HEK293 (cell line): Measurements from ENCODE around the gene TMC6.

Experiments used
- CTCF ChIA-PET: fragments of 350-600 bp; formaldehyde crosslinking; extraction: SDS; loops from one replicate; lab custom pipeline; 2021; ENCODE audit warnings: antibody characterized with exemption; lab: Yijun Ruan, JAX
- POLR2A ChIA-PET: fragments of 300-600 bp; formaldehyde crosslinking; extraction: SDS; loops from one replicate; lab custom pipeline; 2020; ENCODE audit warnings: antibody characterized with exemption, inconsistent platforms; lab: Yijun Ruan, JAX
- H3K27ac ChIP-seq: fragments of 200-500 bp; sonication (Bioruptor generic); 2 replicates; pipeline ENCODE4 v1.5.1; 2014; ENCODE audit warnings: low read depth, low read length, control low read depth, inconsistent platforms; ENCODE audit errors: extremely low read depth
- H3K36me3 ChIP-seq, 2 experiments: fragments of 200-500 bp in 1 of 2; sonication (Bioruptor generic) in 1 of 2; 1 replicate in 1 of 2; 2 replicates in 1 of 2; pipeline ENCODE4 v1.5.1; 2014 to 2017; ENCODE audit warnings: inconsistent platforms in 2 of 2, low read length in 2 of 2; ENCODE audit not compliant: control insufficient read depth in 2 of 2, insufficient read depth in 1 of 2
- H3K4me1 ChIP-seq: fragments of 200-500 bp; sonication (Bioruptor generic); 2 replicates; pipeline ENCODE4 v1.5.1; 2014; ENCODE audit warnings: mild to moderate bottlenecking, low read length, inconsistent platforms; ENCODE audit not compliant: control insufficient read depth, insufficient read depth
- H3K4me3 ChIP-seq: 2 replicates; pipeline ENCODE4 v1.5.1; 2011; ENCODE audit warnings: low read depth, mild to moderate bottlenecking, control low read depth, low read length, moderate library complexity
- H3K9me3 ChIP-seq: fragments of 200-500 bp; sonication (Bioruptor generic); 2 replicates; pipeline ENCODE4 v1.5.1; 2014; ENCODE audit warnings: low read depth, low read length, inconsistent platforms; ENCODE audit not compliant: control insufficient read depth, insufficient read depth
- GFI1B ChIP-seq: fragments of 450-650 bp; formaldehyde crosslinking; IDR thresholded peaks from 2 replicates; pipeline ENCODE4 v1.5.1; 2016; ENCODE audit warnings: missing biosample characterization, missing genetic modification characterization
- REPIN1 ChIP-seq: fragments of 450-650 bp; formaldehyde crosslinking; IDR thresholded peaks from 2 replicates; pipeline ENCODE4 v1.5.1; 2017; ENCODE audit warnings: missing biosample characterization, missing genetic modification characterization, low read depth
- SCRT1 ChIP-seq: fragments of 450-650 bp; formaldehyde crosslinking; IDR thresholded peaks from 2 replicates; pipeline ENCODE4 v1.5.1; 2016; ENCODE audit warnings: missing biosample characterization, missing genetic modification characterization, borderline replicate concordance
- SP7 ChIP-seq: fragments of 450-650 bp; formaldehyde crosslinking; IDR thresholded peaks from 2 replicates; pipeline ENCODE4 v1.5.1; 2016; ENCODE audit warnings: missing biosample characterization, missing genetic modification characterization
- ZBTB17 ChIP-seq: fragments of 450-650 bp; formaldehyde crosslinking; IDR thresholded peaks from 2 replicates; pipeline ENCODE4 v1.5.1; 2016; ENCODE audit warnings: missing biosample characterization, missing genetic modification characterization
- ZFP37 ChIP-seq: fragments of 450-650 bp; formaldehyde crosslinking; IDR thresholded peaks from 2 replicates; pipeline ENCODE4 v1.5.1; 2016; ENCODE audit warnings: missing biosample characterization, missing genetic modification characterization
- ZNF175 ChIP-seq: fragments of 450-650 bp; formaldehyde crosslinking; IDR thresholded peaks from 2 replicates; pipeline ENCODE4 v1.5.1; 2016; ENCODE audit warnings: missing biosample characterization, missing genetic modification characterization
- ZNF23 ChIP-seq: fragments of 450-650 bp; formaldehyde crosslinking; IDR thresholded peaks from 2 replicates; pipeline ENCODE4 v1.5.1; 2016; ENCODE audit warnings: missing biosample characterization, missing genetic modification characterization, borderline replicate concordance
- ZNF248 ChIP-seq: fragments of 450-650 bp; formaldehyde crosslinking; IDR thresholded peaks from 2 replicates; pipeline ENCODE4 v1.5.1; 2017; ENCODE audit warnings: missing biosample characterization, missing genetic modification characterization
- ZNF37A ChIP-seq: fragments of 450-650 bp; IDR thresholded peaks from 2 replicates; pipeline ENCODE4 v1.5.1; 2018; ENCODE audit warnings: missing biosample characterization, missing genetic modification characterization
- ZNF423 ChIP-seq: fragments of 450-650 bp; formaldehyde crosslinking; IDR thresholded peaks from 2 replicates; pipeline ENCODE4 v1.5.1; 2016; ENCODE audit warnings: missing biosample characterization, missing genetic modification characterization
- ZNF433 ChIP-seq: fragments of 450-650 bp; formaldehyde crosslinking; IDR thresholded peaks from 2 replicates; pipeline ENCODE4 v1.5.1; 2016; ENCODE audit warnings: missing biosample characterization, missing genetic modification characterization, low read depth
- ZNF48 ChIP-seq: fragments of 450-650 bp; formaldehyde crosslinking; IDR thresholded peaks from 2 replicates; pipeline ENCODE4 v1.5.1; 2016; ENCODE audit warnings: missing biosample characterization, missing genetic modification characterization
- ZNF529 ChIP-seq: fragments of 450-650 bp; formaldehyde crosslinking; IDR thresholded peaks from 2 replicates; pipeline ENCODE4 v1.5.1; 2017; ENCODE audit warnings: missing genetic modification characterization, missing biosample characterization; ENCODE audit not compliant: insufficient replicate concordance
- ZNF600 ChIP-seq: fragments of 450-650 bp; formaldehyde crosslinking; IDR thresholded peaks from 2 replicates; pipeline ENCODE4 v1.5.1; 2016; ENCODE audit warnings: missing biosample characterization, missing genetic modification characterization
- ZNF624 ChIP-seq: fragments of 450-650 bp; formaldehyde crosslinking; IDR thresholded peaks from 2 replicates; pipeline ENCODE4 v1.5.1; 2017; ENCODE audit warnings: missing biosample characterization, missing genetic modification characterization
- ZNF654 ChIP-seq: fragments of 450-650 bp; formaldehyde crosslinking; IDR thresholded peaks from 2 replicates; pipeline ENCODE4 v1.5.1; 2016; ENCODE audit warnings: low read depth, missing biosample characterization, missing genetic modification characterization
- ZSCAN30 ChIP-seq: fragments of 450-650 bp; IDR thresholded peaks from 2 replicates; pipeline ENCODE4 v1.5.1; 2018; ENCODE audit warnings: missing biosample characterization, mild to moderate bottlenecking, missing genetic modification characterization, moderate library complexity
- TF ChIP-seq, protein P1 (sequence below): fragments of 450-650 bp; formaldehyde crosslinking; IDR thresholded peaks from 2 replicates; pipeline ENCODE4 v1.5.1; 2016; ENCODE audit warnings: missing biosample characterization, missing genetic modification characterization
- TF ChIP-seq, protein P2 (sequence below): fragments of 450-650 bp; formaldehyde crosslinking; IDR thresholded peaks from 2 replicates; pipeline ENCODE4 v1.5.1; 2016; ENCODE audit warnings: missing biosample characterization, missing genetic modification characterization, borderline replicate concordance
- TF ChIP-seq, protein P3 (sequence below): fragments of 450-650 bp; formaldehyde crosslinking; conservative IDR thresholded peaks from 2 replicates; pipeline ENCODE4 v1.5.1; 2016; ENCODE audit warnings: low read depth, missing biosample characterization, missing genetic modification characterization
- TF ChIP-seq, protein P4 (sequence below): fragments of 450-650 bp; formaldehyde crosslinking; IDR thresholded peaks from 2 replicates; pipeline ENCODE4 v1.5.1; 2016; ENCODE audit warnings: missing biosample characterization, missing genetic modification characterization
- TF ChIP-seq, protein P5 (sequence below): fragments of 450-650 bp; formaldehyde crosslinking; IDR thresholded peaks from 2 replicates; pipeline ENCODE4 v1.5.1; 2016; ENCODE audit warnings: missing biosample characterization, missing genetic modification characterization
- TF ChIP-seq, protein P6 (sequence below): fragments of 450-650 bp; formaldehyde crosslinking; IDR thresholded peaks from 2 replicates; pipeline ENCODE4 v1.5.1; 2016; ENCODE audit warnings: missing biosample characterization, missing genetic modification characterization

Gene TMC6

DNA sequence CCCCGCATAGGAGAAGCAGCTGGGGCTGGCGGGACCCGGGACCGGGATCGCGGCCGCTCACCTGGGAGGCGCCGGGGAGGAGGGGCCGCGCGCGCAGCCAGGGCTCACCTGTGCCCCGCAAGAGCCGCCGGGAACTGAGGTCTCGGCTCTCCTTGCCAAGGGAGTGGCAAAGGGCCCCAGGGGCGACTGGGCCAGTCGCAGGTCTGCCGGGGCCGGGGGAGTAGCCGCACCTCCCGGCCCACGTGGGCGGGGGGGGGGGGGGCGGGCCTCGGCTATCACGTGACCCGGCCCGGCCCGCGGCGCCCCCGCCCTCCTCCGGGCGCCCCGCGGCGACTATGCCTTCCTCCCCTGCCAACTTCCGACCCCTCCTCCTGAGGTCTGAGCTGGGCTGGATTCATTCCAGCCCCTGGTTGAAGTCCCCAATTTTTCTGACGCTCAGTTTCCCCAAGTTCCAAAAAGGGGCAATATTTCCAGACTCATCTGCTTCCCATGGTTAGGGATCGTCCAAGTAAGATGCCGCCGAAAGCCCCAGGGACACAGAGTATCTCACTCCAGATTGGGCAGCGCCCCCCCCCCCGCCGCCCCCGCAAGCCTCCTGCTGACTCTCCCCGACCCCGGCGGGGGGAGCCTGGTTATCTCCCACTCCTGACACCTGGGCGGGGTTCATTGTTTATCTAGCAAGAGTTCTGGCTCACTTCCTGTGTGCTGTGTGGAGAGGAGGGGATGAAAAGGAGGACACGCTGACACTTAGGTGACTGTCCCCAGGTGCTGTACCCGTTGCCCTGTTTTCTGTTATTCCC is at the start of gene TMC6 (continued):
- TF ChIP-seq, protein P1, sequence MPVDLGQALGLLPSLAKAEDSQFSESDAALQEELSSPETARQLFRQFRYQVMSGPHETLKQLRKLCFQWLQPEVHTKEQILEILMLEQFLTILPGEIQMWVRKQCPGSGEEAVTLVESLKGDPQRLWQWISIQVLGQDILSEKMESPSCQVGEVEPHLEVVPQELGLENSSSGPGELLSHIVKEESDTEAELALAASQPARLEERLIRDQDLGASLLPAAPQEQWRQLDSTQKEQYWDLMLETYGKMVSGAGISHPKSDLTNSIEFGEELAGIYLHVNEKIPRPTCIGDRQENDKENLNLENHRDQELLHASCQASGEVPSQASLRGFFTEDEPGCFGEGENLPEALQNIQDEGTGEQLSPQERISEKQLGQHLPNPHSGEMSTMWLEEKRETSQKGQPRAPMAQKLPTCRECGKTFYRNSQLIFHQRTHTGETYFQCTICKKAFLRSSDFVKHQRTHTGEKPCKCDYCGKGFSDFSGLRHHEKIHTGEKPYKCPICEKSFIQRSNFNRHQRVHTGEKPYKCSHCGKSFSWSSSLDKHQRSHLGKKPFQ (tag by site-specific recombination): no peak
- TF ChIP-seq GFI1B: no peak
- TF ChIP-seq ZSCAN30: peak; percentile 20; the same call in 1 of the 2 replicates
- peak; percentile 49; the same call in 1 of the 2 replicates for TF ChIP-seq ZNF600 (tag by site-specific recombination)
- TF ChIP-seq SP7 (tag by site-specific recombination): peak; percentile 24; the same call in 1 of the 2 replicates
- no peak for TF ChIP-seq ZBTB17 (tag by site-specific recombination)

DNA sequence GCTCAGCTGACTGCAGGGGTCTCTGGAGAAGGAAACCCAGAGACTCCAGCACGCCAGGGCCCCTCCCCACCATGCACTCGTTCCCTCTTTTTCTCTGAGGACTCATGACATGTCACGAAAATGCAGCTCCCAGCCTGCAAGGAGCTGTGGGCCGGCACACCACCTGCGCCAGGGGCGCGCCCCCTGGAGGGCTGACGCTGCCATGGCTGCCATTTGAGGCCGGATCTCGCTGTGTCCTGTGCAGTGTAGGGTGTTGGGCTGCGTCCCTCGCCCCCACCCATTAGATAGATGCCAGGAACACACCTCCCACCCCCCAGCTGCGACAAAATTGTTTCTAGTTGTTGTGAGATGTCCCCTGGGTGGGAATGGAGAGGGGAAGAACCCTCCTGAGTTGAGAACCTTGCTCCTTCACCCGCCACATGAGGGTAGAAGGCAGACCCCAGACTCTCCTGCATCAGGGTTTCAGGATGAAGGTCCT is 48.0 kb upstream of the TMC6 start:
- no peak overlapping the region for H3K4me3 ChIP-seq
- H3K36me3 ChIP-seq: peaks cover 29 to 85% of the 10 kb centered on the region in 2 experiments
- H3K27ac ChIP-seq: no peak overlapping the region
- ChIA-PET POLR2A (interaction anchor here (0.5 to 4.1 kb wide), 6 partner anchors 10 to 218 kb away, joined by 3 to 48 read pairs (median 6); partner anchors contain the start of genes AFMID, TK1 and TNRC6C), CTCF (interaction anchor here (0.5 to 8.1 kb wide), 37 partner anchors 9 to 1163 kb away, joined by 3 to 94 read pairs (median 4); partner anchors contain the start of genes AFMID and TK1)
- H3K4me1 ChIP-seq: no peaks in the 10 kb centered on the region; the same call in 1 of the 2 replicates
- no peaks in the 10 kb centered on the region for H3K9me3 ChIP-seq
- no peak for TF ChIP-seq ZNF624 (tag by site-specific recombination)
- no peak for TF ChIP-seq ZNF529
- TF ChIP-seq ZNF433: no peak
- TF ChIP-seq, protein P2, sequence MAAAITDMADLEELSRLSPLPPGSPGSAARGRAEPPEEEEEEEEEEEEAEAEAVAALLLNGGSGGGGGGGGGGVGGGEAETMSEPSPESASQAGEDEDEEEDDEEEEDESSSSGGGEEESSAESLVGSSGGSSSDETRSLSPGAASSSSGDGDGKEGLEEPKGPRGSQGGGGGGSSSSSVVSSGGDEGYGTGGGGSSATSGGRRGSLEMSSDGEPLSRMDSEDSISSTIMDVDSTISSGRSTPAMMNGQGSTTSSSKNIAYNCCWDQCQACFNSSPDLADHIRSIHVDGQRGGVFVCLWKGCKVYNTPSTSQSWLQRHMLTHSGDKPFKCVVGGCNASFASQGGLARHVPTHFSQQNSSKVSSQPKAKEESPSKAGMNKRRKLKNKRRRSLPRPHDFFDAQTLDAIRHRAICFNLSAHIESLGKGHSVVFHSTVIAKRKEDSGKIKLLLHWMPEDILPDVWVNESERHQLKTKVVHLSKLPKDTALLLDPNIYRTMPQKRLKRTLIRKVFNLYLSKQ: no peak
- TF ChIP-seq, protein P3, sequence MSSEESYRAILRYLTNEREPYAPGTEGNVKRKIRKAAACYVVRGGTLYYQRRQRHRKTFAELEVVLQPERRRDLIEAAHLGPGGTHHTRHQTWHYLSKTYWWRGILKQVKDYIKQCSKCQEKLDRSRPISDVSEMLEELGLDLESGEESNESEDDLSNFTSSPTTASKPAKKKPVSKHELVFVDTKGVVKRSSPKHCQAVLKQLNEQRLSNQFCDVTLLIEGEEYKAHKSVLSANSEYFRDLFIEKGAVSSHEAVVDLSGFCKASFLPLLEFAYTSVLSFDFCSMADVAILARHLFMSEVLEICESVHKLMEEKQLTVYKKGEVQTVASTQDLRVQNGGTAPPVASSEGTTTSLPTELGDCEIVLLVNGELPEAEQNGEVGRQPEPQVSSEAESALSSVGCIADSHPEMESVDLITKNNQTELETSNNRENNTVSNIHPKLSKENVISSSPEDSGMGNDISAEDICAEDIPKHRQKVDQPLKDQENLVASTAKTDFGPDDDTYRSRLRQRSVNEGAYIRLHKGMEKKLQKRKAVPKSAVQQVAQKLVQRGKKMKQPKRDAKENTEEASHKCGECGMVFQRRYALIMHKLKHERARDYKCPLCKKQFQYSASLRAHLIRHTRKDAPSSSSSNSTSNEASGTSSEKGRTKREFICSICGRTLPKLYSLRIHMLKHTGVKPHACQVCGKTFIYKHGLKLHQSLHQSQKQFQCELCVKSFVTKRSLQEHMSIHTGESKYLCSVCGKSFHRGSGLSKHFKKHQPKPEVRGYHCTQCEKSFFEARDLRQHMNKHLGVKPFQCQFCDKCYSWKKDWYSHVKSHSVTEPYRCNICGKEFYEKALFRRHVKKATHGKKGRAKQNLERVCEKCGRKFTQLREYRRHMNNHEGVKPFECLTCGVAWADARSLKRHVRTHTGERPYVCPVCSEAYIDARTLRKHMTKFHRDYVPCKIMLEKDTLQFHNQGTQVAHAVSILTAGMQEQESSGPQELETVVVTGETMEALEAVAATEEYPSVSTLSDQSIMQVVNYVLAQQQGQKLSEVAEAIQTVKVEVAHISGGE (tag by site-specific recombination): no peak
- no peak for TF ChIP-seq ZNF175 (tag by site-specific recombination)
- TF ChIP-seq ZNF248: no peak
- no peak for TF ChIP-seq ZNF37A (tag by site-specific recombination)
- TF ChIP-seq, protein P4, sequence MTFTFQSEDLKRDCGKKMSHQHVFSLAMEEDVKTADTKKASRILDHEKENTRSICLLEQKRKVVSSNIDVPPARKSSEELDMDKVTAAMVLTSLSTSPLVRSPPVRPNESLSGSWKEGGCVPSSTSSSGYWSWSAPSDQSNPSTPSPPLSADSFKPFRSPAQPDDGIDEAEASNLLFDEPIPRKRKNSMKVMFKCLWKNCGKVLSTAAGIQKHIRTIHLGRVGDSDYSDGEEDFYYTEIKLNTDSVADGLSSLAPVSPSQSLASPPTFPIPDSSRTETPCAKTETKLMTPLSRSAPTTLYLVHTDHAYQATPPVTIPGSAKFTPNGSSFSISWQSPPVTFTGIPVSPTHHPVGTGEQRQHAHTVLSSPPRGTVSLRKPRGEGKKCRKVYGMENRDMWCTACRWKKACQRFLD (tag by site-specific recombination): no peak
- TF ChIP-seq, protein P5, sequence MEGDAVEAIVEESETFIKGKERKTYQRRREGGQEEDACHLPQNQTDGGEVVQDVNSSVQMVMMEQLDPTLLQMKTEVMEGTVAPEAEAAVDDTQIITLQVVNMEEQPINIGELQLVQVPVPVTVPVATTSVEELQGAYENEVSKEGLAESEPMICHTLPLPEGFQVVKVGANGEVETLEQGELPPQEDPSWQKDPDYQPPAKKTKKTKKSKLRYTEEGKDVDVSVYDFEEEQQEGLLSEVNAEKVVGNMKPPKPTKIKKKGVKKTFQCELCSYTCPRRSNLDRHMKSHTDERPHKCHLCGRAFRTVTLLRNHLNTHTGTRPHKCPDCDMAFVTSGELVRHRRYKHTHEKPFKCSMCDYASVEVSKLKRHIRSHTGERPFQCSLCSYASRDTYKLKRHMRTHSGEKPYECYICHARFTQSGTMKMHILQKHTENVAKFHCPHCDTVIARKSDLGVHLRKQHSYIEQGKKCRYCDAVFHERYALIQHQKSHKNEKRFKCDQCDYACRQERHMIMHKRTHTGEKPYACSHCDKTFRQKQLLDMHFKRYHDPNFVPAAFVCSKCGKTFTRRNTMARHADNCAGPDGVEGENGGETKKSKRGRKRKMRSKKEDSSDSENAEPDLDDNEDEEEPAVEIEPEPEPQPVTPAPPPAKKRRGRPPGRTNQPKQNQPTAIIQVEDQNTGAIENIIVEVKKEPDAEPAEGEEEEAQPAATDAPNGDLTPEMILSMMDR (tag by site-specific recombination): peak; percentile 90
- no peak for TF ChIP-seq SCRT1 (tag by site-specific recombination)
- TF ChIP-seq, protein P6, sequence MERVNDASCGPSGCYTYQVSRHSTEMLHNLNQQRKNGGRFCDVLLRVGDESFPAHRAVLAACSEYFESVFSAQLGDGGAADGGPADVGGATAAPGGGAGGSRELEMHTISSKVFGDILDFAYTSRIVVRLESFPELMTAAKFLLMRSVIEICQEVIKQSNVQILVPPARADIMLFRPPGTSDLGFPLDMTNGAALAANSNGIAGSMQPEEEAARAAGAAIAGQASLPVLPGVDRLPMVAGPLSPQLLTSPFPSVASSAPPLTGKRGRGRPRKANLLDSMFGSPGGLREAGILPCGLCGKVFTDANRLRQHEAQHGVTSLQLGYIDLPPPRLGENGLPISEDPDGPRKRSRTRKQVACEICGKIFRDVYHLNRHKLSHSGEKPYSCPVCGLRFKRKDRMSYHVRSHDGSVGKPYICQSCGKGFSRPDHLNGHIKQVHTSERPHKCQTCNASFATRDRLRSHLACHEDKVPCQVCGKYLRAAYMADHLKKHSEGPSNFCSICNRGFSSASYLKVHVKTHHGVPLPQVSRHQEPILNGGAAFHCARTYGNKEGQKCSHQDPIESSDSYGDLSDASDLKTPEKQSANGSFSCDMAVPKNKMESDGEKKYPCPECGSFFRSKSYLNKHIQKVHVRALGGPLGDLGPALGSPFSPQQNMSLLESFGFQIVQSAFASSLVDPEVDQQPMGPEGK (tag by site-specific recombination): peak; percentile 59
- TF ChIP-seq ZNF423 (tag by site-specific recombination): no peak
- TF ChIP-seq ZNF654 (tag by site-specific recombination): peak; percentile 31
- TF ChIP-seq ZNF48 (tag by site-specific recombination): no peak
- TF ChIP-seq ZNF23 (tag by site-specific recombination): no peak
- TF ChIP-seq REPIN1 (tag by site-specific recombination): no peak
- TF ChIP-seq ZFP37: no peak
